HEK293 (cell line): ENCODE results near the gene FNDC11.

ENCODE experiments used
- CTCF ChIA-PET: fragments of 350-600 bp; formaldehyde crosslinking; extraction: SDS; loops from one replicate; lab custom pipeline; 2021; ENCODE audit warnings: antibody characterized with exemption; lab: Yijun Ruan, JAX
- POLR2A ChIA-PET: fragments of 300-600 bp; formaldehyde crosslinking; extraction: SDS; loops from one replicate; lab custom pipeline; 2020; ENCODE audit warnings: antibody characterized with exemption, inconsistent platforms; lab: Yijun Ruan, JAX
- H3K27ac ChIP-seq: fragments of 200-500 bp; sonication (Bioruptor generic); 2 replicates; pipeline ENCODE4 v1.5.1; 2014; ENCODE audit warnings: low read depth, low read length, control low read depth, inconsistent platforms; ENCODE audit errors: extremely low read depth
- H3K36me3 ChIP-seq, 2 experiments: fragments of 200-500 bp in 1 of 2; sonication (Bioruptor generic) in 1 of 2; 1 replicate in 1 of 2; 2 replicates in 1 of 2; pipeline ENCODE4 v1.5.1; 2014 to 2017; ENCODE audit warnings: inconsistent platforms in 2 of 2, low read length in 2 of 2; ENCODE audit not compliant: control insufficient read depth in 2 of 2, insufficient read depth in 1 of 2
- H3K4me1 ChIP-seq: fragments of 200-500 bp; sonication (Bioruptor generic); 2 replicates; pipeline ENCODE4 v1.5.1; 2014; ENCODE audit warnings: mild to moderate bottlenecking, low read length, inconsistent platforms; ENCODE audit not compliant: control insufficient read depth, insufficient read depth
- H3K4me3 ChIP-seq: 2 replicates; pipeline ENCODE4 v1.5.1; 2011; ENCODE audit warnings: low read depth, mild to moderate bottlenecking, control low read depth, low read length, moderate library complexity
- H3K9me3 ChIP-seq: fragments of 200-500 bp; sonication (Bioruptor generic); 2 replicates; pipeline ENCODE4 v1.5.1; 2014; ENCODE audit warnings: low read depth, low read length, inconsistent platforms; ENCODE audit not compliant: control insufficient read depth, insufficient read depth
- KLF10 ChIP-seq: fragments of 450-650 bp; IDR thresholded peaks from 2 replicates; pipeline ENCODE4 v1.5.1; 2018; ENCODE audit warnings: missing biosample characterization, mild to moderate bottlenecking, missing genetic modification characterization
- MYNN ChIP-seq: fragments of 450-650 bp; formaldehyde crosslinking; IDR thresholded peaks from 2 replicates; pipeline ENCODE4 v1.5.1; 2016; ENCODE audit warnings: missing biosample characterization, missing genetic modification characterization, borderline replicate concordance
- SCRT2 ChIP-seq: fragments of 450-650 bp; formaldehyde crosslinking; IDR thresholded peaks from 2 replicates; pipeline ENCODE4 v1.5.1; 2016; ENCODE audit warnings: missing biosample characterization, missing genetic modification characterization
- ZNF169 ChIP-seq: fragments of 450-650 bp; formaldehyde crosslinking; IDR thresholded peaks from 2 replicates; pipeline ENCODE4 v1.5.1; 2016; ENCODE audit warnings: missing biosample characterization, missing genetic modification characterization
- ZNF211 ChIP-seq: fragments of 450-650 bp; formaldehyde crosslinking; IDR thresholded peaks from 2 replicates; pipeline ENCODE4 v1.5.1; 2016; ENCODE audit warnings: low read depth, missing biosample characterization, missing genetic modification characterization
- ZNF292 ChIP-seq: fragments of 450-650 bp; formaldehyde crosslinking; IDR thresholded peaks from 2 replicates; pipeline ENCODE4 v1.5.1; 2016; ENCODE audit warnings: low read depth, missing biosample characterization, missing genetic modification characterization, borderline replicate concordance
- TF ChIP-seq, protein P1 (sequence below): fragments of 450-650 bp; formaldehyde crosslinking; IDR thresholded peaks from 2 replicates; pipeline ENCODE4 v1.5.1; 2016; ENCODE audit warnings: missing biosample characterization, missing genetic modification characterization
- TF ChIP-seq, protein P2 (sequence below): fragments of 450-650 bp; IDR thresholded peaks from 2 replicates; pipeline ENCODE4 v1.5.1; 2018; ENCODE audit warnings: missing biosample characterization, mild to moderate bottlenecking, missing genetic modification characterization
- TF ChIP-seq, protein P3 (sequence below): fragments of 450-650 bp; formaldehyde crosslinking; IDR thresholded peaks from 2 replicates; pipeline ENCODE4 v1.5.1; 2016; ENCODE audit warnings: missing biosample characterization, missing genetic modification characterization
- TF ChIP-seq, protein P4 (sequence below): fragments of 450-650 bp; IDR thresholded peaks from 2 replicates; pipeline ENCODE4 v1.5.1; 2018; ENCODE audit warnings: missing biosample characterization, missing genetic modification characterization
- TF ChIP-seq, protein P5 (sequence below): fragments of 450-650 bp; formaldehyde crosslinking; IDR thresholded peaks from 2 replicates; pipeline ENCODE4 v1.5.1; 2017; ENCODE audit warnings: missing biosample characterization, missing genetic modification characterization
- TF ChIP-seq, protein P6 (sequence below): fragments of 450-650 bp; formaldehyde crosslinking; IDR thresholded peaks from 2 replicates; pipeline ENCODE4 v1.5.1; 2016; ENCODE audit warnings: missing biosample characterization, missing genetic modification characterization

FNDC11 gene

DNA sequence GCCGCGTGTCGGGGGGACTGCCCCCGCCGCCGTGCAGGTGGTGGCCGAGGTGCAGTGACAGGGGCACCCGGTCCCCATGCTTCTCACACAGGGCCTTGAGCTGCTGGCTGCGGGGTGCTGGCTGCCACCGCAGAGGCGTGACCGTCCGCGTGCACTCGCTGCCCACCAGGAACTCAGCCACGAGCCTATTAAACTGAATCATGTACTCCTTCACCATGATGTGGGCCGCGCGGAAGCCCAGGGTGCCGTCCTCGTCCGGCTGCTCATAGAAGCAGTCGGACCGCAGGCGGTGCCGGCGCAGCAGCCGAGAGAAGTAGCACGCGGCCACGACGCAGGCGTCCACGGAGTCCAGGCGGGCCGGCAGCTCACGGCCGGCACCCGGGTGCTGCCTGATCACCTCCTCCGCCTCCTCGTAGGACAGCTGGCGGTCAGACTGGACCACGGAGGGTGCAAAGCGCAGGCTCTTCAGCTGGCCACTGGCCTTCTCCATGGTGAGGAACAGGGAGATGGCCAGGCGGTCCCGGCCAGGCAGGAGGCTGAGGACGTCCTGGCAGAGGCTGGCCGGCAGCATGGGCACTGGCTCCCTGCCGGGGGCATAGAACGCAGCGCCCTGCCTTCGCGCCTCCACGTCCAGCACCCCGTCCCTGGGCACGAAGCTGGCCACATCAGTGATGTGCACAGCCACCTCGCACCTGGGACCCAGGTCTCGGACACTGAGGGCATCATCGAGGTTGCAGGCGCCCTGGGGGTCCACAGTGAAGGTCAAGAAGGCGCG, 10.3 kb downstream of the FNDC11 start:
- H3K27ac ChIP-seq = no peak overlapping the region
- H3K36me3 ChIP-seq = peaks cover 0 to 41% of the 10 kb centered on the region in 2 experiments; a peak in 1 of 3 replicates
- no peak overlapping the region for H3K4me3 ChIP-seq
- no peak for TF ChIP-seq ZNF292 (tag by site-specific recombination)
- no peak for TF ChIP-seq MYNN (tag by site-specific recombination)
- no peak for TF ChIP-seq SCRT2 (tag by site-specific recombination)
- TF ChIP-seq, protein P1, sequence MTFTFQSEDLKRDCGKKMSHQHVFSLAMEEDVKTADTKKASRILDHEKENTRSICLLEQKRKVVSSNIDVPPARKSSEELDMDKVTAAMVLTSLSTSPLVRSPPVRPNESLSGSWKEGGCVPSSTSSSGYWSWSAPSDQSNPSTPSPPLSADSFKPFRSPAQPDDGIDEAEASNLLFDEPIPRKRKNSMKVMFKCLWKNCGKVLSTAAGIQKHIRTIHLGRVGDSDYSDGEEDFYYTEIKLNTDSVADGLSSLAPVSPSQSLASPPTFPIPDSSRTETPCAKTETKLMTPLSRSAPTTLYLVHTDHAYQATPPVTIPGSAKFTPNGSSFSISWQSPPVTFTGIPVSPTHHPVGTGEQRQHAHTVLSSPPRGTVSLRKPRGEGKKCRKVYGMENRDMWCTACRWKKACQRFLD (tag by site-specific recombination) = no peak
- TF ChIP-seq, protein P2, sequence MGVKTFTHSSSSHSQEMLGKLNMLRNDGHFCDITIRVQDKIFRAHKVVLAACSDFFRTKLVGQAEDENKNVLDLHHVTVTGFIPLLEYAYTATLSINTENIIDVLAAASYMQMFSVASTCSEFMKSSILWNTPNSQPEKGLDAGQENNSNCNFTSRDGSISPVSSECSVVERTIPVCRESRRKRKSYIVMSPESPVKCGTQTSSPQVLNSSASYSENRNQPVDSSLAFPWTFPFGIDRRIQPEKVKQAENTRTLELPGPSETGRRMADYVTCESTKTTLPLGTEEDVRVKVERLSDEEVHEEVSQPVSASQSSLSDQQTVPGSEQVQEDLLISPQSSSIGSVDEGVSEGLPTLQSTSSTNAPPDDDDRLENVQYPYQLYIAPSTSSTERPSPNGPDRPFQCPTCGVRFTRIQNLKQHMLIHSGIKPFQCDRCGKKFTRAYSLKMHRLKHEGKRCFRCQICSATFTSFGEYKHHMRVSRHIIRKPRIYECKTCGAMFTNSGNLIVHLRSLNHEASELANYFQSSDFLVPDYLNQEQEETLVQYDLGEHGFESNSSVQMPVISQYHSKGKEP (tag by site-specific recombination) = no peak
- TF ChIP-seq, protein P3, sequence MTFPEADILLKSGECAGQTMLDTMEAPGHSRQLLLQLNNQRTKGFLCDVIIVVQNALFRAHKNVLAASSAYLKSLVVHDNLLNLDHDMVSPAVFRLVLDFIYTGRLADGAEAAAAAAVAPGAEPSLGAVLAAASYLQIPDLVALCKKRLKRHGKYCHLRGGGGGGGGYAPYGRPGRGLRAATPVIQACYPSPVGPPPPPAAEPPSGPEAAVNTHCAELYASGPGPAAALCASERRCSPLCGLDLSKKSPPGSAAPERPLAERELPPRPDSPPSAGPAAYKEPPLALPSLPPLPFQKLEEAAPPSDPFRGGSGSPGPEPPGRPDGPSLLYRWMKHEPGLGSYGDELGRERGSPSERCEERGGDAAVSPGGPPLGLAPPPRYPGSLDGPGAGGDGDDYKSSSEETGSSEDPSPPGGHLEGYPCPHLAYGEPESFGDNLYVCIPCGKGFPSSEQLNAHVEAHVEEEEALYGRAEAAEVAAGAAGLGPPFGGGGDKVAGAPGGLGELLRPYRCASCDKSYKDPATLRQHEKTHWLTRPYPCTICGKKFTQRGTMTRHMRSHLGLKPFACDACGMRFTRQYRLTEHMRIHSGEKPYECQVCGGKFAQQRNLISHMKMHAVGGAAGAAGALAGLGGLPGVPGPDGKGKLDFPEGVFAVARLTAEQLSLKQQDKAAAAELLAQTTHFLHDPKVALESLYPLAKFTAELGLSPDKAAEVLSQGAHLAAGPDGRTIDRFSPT (tag by site-specific recombination) = no peak
- TF ChIP-seq, protein P4, sequence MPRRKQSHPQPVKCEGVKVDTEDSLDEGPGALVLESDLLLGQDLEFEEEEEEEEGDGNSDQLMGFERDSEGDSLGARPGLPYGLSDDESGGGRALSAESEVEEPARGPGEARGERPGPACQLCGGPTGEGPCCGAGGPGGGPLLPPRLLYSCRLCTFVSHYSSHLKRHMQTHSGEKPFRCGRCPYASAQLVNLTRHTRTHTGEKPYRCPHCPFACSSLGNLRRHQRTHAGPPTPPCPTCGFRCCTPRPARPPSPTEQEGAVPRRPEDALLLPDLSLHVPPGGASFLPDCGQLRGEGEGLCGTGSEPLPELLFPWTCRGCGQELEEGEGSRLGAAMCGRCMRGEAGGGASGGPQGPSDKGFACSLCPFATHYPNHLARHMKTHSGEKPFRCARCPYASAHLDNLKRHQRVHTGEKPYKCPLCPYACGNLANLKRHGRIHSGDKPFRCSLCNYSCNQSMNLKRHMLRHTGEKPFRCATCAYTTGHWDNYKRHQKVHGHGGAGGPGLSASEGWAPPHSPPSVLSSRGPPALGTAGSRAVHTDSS (tag by site-specific recombination) = no peak
- TF ChIP-seq, protein P5, sequence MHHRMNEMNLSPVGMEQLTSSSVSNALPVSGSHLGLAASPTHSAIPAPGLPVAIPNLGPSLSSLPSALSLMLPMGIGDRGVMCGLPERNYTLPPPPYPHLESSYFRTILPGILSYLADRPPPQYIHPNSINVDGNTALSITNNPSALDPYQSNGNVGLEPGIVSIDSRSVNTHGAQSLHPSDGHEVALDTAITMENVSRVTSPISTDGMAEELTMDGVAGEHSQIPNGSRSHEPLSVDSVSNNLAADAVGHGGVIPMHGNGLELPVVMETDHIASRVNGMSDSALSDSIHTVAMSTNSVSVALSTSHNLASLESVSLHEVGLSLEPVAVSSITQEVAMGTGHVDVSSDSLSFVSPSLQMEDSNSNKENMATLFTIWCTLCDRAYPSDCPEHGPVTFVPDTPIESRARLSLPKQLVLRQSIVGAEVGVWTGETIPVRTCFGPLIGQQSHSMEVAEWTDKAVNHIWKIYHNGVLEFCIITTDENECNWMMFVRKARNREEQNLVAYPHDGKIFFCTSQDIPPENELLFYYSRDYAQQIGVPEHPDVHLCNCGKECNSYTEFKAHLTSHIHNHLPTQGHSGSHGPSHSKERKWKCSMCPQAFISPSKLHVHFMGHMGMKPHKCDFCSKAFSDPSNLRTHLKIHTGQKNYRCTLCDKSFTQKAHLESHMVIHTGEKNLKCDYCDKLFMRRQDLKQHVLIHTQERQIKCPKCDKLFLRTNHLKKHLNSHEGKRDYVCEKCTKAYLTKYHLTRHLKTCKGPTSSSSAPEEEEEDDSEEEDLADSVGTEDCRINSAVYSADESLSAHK = no peak
- no peaks in the 10 kb centered on the region for H3K9me3 ChIP-seq
- CTCF ChIA-PET = no interaction called here
- no peaks in the 10 kb centered on the region for H3K4me1 ChIP-seq
- POLR2A ChIA-PET = no interaction called here

DNA sequence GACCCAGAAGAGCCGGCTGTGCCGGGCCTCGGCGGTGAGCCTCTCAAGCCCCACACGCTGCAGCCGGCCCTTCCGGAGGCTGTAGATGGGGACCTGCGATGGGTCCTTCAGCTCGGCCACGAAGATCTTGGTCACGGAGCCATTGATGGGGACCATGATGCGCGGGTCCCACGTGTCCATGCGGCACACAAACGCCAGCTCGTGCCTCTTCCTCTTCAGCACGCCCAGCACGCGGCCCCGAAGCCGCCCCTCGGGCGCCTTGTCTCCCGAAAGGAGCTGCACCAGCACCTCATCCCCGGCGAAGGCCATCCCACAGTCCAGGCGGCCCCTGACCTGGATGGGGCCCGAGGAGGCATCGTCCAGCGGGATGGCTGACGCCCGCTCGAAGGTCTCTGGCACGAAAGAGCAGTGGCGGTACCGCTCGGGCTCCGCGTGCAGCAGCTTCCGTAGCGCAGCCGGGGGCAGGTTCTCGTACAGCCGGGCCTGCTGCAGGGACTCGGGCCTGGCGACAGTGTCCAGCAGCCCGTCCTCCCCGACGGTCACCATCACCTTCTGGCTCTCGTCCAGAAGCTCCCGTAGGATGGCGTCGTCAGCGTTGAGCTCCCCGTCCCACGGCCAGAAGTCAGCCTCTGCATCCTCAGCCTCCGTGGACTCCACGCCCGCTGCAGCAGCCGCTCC, 11.2 kb downstream of the FNDC11 start:
- Histone ChIP-seq H3K4me3 (no peak overlapping the region), H3K4me1 (no peaks in the 10 kb centered on the region), H3K27ac (no peak overlapping the region), H3K9me3 (no peaks in the 10 kb centered on the region), H3K36me3 (peaks cover 0 to 36% of the 10 kb centered on the region in 2 experiments; a peak in 1 of 3 replicates)
- ChIA-PET CTCF (no interaction called here), POLR2A (no interaction called here)
- TF ChIP-seq KLF10 = no peak
- TF ChIP-seq, protein P6, sequence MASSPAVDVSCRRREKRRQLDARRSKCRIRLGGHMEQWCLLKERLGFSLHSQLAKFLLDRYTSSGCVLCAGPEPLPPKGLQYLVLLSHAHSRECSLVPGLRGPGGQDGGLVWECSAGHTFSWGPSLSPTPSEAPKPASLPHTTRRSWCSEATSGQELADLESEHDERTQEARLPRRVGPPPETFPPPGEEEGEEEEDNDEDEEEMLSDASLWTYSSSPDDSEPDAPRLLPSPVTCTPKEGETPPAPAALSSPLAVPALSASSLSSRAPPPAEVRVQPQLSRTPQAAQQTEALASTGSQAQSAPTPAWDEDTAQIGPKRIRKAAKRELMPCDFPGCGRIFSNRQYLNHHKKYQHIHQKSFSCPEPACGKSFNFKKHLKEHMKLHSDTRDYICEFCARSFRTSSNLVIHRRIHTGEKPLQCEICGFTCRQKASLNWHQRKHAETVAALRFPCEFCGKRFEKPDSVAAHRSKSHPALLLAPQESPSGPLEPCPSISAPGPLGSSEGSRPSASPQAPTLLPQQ = no peak
- TF ChIP-seq ZNF211 (tag by site-specific recombination) = no peak
- no peak for TF ChIP-seq ZNF169 (tag by site-specific recombination)
